NOMO-1 treated with DMSO at 0.1 percent for 48 hours (cell line): Measurements from ENCODE around the gene TMEM250.

Experiments
- DNase-seq: peaks from one replicate; lab custom pipeline; 2025; ENCODE audit not compliant: unreplicated experiment; lab: John Stamatoyannopoulos, UW

The TMEM250 gene

DNA sequence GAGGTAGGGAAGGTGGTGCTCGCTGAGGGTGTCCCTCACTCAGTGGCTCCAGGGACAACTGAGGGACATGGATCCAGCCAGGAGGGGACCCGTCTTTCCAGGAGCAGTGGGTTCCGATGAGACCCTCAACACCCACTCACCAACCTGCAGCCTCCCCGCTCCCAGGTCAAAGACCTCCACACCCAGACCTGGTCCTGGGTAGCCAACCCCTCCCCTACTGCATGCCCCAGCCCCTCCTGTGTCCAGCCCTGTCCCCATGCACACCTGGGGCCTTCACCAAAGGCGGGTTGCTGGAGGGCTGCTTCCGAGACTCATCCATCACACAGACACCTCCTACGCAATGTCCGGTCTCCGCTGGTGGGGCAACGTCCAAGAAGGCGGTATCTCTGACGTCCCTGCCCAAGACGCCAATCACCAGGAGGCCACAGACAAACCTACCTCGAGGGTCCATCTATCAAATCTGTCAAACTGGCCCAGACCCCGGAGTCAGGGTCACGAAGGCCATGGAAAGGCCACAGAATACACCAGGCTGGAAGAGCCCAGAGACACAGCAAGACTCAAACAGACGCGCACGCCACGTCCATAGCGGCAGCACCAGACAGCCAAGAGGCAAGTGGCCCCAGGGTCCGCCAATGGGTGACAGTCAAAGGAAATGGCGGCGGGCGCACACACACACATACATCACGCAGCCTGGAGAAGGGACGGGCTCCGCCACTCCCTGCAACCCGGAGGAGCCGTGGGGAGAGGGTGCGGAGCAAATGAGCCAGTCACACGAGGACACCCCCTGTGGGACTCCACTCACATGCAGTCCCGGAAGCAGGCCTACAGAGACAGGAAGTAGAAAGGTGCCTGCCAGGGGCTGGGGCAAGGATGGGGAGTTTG lies 34.4 kb downstream of the TMEM250 start:
- peak; percentile 55 for DNase-seq

DNA sequence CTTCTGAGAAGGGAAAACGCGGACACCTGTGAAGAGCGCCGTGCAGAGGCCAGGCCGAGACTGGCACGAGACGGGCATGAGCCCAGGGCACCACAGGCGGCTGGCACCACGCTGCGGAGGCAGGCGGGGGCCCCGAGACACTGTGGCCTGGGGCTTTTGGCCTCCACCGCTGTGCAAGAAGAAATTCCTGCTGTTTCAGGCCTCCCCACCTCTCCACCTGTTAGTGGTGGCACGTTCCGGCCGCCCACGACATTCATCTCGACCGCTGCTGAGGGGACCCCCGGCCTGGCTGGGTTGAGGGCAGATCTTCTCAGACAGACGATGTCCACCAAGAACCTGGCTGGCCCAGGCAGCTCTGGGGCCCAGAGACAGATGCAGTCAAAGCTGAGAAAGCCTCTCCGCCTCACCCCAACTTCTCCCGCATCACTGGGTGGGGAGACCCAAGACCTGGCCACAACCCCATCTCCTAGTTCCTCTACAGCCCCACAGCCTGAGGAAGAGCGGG lies 35.1 kb downstream of the TMEM250 start:
- no peak for DNase-seq

DNA sequence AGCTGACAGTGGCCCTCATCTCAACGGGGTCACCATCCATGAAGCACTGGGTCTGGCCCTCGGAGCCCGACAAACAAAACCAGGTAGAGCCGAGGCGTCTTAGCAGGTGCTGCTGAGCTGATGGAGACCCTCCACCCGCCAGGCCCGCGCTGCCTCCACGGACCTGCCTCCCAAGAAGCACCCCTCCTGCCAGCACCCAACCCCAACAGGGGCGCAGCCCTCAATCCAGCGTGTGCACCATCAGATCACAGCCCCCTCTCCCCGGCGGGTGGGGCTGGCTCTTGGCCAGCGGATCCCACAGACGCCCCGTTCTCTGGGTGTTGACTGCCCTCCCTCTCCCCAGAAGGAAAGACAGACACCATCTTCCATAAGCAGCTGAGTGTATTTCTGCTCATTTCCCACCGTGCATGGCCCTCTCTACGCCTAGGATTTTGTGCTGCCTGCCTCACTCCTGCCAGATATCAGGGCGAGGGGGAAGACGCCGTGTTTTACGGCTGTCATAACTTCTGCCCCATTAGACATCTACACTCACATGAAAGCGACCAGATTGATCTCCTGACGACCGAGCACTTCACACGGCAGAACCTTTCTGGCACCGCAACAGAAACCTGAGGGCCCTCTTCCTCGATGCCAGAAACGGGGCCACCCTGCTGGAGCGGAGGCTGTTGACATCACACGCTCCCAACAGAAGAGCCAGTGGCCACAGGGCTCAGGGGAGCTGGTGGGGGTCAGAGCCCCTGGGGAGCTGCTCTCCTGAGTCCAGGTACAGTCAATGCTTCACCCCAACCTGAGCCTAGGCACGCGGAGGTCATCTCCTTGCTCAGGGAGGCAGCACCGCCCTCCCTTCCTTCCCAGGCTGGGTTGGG lies 35.9 kb downstream of the TMEM250 start:
- DNase-seq, result no peak

DNA sequence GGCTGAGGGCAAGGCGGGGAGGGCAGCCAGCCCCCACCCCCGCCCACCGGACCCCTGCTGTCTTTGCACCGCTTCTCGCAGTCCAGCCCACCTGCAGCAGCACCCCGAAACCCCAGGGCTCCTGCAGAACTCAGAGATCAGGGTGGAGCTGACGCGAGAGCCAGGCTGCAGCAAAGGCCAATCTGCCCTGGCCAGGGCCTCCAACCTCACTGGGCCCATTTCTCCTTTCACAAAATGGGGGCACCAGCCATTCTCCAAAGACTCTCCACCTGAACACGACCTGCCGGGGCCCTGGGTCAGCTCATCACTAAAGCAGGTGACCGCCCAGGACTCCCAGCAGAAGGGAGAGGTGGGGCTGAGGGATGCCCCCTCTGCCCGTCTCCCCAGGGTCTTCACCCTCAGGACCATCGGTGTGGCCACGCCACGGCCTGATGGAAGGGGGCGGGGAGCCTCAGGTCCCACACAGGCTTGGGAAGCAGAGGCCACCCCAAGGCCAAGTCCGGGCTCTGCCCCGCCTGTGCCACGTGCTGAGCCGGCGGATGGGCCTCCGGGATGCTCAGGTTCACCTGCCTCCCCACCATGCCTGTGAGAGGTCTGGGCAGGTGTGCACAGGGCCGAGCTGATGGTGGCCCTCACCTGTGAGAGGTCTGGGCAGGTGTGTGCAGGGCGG lies 36.7 kb downstream of the TMEM250 start:
- DNase-seq, result no peak

DNA sequence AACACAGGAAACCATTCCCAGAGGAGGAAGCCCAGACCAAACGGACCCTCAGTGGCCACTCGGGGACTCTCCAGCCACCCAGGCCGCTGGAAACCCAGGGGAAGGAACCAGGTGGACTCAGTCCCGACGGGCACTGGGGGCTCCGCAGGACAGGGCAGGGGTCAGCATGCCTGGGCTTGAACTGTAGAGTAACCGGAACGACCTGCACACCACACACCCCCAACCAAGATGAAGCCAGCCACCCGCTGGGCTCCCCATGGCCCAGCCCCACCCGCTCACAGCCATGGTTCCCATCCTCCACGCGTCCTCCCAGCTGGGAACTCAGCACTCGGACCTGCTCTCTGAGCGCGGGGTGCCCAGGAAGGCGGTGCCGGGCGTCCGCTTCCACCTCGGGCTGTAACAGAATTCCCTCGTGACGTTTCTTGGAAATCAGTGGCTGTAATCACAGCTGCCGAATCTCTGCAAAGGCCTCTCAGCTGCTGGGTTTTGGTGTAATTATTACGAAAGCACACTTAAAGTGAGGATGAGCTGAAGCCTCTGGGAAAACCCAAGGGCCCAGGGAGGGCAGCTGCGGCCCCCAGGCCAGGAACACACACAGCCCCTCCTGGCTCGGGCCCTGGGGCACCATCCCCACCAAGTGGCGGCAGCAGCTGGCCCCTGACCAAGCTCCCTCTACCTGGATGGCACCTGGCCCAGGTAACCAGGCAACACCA lies 37.4 kb downstream of the TMEM250 start:
- DNase-seq, result no peak

DNA sequence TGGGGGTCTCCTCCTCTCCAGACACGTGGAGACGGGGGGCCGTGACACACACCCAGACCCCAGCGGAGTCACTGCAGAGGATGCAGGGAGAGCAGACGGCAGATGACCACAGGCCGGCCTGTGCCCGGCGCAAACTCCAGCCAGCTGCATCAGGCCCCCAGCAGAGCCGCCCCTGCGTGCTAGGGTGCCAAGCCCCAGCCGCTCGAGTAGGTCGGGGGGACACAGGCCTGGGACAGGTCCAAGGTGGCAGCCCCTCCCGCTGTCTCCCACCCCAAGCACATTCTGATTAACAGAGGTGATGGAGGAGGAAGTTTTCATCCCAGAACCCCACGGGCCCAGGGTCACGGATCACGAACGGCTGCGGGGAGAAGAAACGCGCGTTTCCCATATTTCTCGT lies 38.0 kb downstream of the TMEM250 start:
- no peak for DNase-seq

DNA sequence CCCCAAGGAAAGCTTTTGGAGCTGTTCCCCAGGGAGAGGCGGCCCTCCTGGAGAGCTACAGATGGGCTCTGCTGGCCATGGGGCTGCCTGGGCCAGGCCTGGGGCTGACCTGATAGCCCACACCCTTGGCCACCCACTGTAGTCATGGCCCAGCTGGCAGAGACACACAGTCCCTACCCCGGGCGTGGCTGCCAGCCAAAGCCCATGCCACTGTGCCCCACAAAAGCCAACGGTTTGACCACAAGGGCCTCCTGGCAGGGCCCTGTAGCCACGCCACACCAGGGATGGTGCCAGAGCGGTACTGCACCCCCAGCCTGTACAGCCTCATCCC lies 38.8 kb downstream of the TMEM250 start:
- no peak for DNase-seq

DNA sequence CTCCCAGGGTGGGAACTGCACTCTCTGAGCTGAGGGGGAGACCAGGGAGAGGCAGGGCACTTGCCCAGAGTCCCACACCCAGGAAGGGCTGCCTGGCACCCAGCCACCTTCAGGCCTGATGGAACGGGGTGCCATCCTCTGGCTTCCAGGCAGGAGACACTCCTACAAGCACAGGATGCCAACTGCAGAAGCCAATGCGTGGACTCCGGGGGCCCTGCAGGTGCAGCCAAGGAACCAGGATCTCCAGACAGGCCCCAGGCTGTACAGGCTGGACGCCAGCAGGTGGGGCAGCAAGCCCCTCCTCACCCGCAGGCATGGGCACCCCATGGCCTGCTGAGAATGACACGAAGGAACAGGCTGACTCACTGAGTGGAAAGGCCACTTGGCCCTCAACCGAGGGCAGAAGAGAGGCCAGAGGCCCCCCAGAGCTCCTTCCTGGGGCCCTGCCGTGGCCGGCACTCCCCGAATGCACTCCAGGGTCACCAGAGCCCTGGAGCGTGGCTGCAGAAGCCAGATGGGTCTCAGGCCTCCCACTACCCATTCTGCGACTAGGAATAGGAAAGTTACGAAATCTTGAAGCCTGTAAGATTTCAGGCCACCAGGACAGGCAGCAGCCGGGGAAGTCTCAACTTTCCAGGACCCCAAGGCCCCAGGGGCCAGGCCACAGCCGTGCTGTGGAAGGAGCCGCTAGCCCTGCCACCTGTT lies 39.3 kb downstream of the TMEM250 start:
- no peak for DNase-seq

DNA sequence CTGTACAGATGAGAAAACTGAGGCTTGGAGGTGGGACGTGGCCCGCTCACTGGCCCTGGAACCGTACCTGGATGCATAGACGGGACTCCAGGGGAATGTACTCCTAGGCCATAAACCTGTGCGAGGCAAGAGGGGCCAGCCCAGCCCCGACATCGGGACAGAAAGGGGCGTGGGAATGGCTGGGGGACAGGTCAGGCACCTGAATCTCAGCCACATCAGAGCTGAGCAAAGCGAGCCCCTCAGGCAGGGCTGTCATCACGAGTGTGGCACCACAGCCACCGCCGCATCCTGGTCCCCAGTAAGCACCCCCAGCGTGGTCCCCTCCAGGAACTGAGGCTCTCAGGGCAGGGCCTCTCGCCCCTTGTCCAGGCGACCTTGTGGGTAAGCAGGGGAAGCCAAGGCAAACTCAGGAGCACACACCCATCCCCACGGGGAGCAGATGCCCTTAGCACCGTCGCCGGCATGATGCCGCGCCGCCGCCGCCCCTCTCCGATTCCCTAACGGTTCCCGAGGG lies 40.1 kb downstream of the TMEM250 start:
- no peak for DNase-seq

DNA sequence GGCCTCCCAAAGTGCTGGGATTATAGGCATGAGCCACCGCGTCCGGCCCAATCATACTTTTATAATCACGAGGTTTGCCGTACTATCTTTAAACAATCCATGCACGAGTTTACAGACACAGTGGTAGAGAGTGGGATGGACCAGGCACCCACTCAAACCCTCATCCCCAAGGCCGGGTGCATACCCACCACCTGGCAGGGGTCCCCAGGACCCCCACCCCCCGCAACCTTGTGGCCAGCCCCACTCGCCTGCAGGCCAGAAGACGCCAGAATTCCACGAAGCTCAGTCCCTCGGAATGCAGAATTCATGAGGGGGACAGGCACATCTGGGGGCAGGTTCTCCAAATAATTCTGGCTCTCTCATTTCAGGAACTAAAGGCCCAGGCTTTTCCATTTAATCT lies 40.7 kb downstream of the TMEM250 start:
- DNase-seq, result no peak

DNA sequence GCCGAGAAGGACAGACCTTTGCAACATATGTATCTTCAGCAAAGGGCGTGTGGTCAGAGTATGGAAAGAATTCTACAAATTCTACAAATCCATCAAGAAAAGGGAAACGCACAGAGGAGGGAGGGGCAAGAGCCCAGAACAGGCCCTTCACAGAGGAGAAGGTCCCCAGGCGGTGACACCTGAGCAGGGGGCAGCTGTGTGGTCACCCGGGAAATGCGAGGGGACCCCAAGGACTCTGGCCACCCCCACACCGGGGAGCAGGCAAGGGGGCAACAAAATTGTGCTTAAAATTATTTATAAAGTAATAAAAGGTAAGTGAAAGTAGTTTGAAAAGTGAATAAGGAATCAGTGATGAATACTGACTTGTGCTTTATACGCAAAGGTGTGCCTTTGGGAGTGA lies 41.2 kb downstream of the TMEM250 start:
- DNase-seq, result peak; percentile 27

DNA sequence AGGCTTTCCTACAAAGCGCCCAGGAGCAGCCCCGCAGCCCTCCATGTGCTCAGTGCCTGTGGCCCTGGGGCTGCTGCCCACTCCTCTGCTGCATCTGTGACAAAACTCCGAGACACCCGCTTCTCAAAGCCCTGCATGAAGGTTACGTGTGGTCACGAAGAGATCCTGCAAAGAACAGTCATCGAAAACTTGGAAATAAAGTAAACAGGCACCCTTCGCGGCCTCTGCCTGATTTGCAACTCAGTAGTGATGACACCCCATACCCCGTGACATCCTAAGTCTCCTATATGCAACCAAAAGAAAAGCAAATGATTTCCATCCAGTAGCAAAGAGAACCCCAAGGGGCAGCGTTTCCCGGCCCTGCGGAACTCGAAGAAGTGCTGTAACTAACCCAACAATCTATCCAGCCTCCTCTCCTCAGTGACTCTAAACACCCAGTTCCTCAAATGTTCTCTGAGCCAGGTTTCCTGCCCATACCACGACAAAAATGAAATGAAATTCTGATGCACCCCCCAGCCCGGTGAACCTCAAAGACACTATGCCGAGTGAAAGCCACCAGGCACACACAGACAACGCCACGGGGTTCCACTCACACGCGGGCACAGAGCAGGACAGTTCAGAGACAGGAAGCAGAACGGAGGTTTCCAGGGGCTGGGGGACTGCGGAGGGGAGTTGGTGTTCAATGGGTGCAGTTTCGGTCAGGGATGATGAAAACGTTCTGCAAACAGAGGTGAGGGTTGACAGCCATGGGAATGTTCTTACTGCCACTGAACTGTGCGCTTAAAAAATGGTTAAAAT lies 42.6 kb downstream of the TMEM250 start:
- peak; percentile 97 for DNase-seq

DNA sequence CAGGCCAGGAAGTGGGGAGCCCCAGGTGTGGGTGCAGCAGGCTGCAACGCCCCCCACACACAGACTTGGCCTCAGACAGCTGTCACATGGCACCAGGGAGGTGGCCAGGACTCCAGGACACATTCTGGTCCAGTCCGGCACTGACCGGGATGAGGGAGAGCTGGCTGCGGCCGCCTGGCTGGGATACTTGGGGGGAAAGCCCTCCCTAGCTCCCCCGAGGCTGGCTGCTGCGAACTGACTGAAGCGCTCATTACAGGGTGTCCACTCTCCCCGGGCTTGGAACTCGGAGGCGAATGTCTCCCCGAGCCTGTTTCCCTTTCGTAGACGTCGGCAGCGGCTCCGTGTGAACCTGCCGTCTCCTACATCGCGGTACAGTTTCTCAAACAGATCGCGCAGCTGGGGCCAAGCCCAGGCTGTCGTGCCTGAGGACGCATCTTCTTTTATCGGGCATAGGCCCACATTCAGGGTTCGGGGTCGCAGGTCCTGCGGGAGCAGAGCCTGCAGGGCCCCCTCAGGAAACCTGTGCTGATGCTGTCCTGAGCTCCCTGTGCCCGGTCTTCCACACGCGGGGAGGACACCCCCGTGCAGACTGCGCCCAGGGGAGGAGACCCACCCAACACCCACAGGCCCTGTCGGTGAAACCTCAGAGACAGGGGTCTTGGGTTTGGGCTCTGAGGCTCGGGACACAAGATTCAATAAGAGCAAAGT lies 43.4 kb downstream of the TMEM250 start:
- no peak for DNase-seq

DNA sequence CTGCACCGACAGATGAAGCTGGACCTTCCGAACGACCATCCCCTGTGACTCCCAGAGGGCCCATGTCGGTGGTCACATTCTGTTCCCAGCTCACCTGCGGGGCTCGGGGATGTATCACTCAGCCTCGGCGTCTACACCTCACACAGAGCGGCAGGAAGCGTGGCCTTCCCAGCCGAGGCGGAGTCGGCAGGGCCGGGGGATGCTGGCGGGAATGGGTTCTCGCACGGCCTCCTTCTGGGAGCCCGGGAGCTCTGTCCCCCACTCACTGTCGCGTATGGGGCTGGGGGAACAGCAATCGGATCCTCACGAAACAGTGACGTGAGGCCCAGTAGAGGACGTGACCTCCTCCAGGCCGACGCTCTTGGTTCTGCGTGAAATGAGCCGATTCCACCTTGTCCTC lies 44.0 kb downstream of the TMEM250 start:
- DNase-seq, result no peak
